T follicular helper cell (primary cell): ENCODE measurements around the gene TMC6.
"Not testable (repeated sequence)": the region's sequence is repeated elsewhere in the genome, so short reads cannot be mapped to it uniquely, and the experiment has no call there.

Source experiments
- DNase-seq: peaks from one replicate; pipeline ENCODE4 v3.0.0-alpha.2; 2020; ENCODE audit warnings: low read depth

The TMC6 gene

GRCh38 chr17:78079253-78079652 is 49.3 kb downstream of the TMC6 start:
- DNase-seq = no peak

GRCh38 chr17:78075545-78075944 is 53.0 kb downstream of the TMC6 start:
- no peak for DNase-seq

- DNase-seq = no peak
Observed at GRCh38 chr17:78075011-78075410, 53.5 kb downstream of the TMC6 start.

- DNase-seq = no peak
Observed at GRCh38 chr17:78072961-78073360, 55.6 kb downstream of the TMC6 start.

- DNase-seq = no peak
Observed at GRCh38 chr17:78069695-78070094, 58.9 kb downstream of the TMC6 start.

GRCh38 chr17:78066976-78067375 is 61.6 kb downstream of the TMC6 start:
- not testable (repeated sequence) for DNase-seq

- DNase-seq = no peak
Observed at GRCh38 chr17:78064708-78065107, 63.8 kb downstream of the TMC6 start.

- no peak for DNase-seq
Observed at GRCh38 chr17:78063489-78063888, 65.1 kb downstream of the TMC6 start.

GRCh38 chr17:78062596-78062995 is 66.0 kb downstream of the TMC6 start:
- no peak for DNase-seq
